Keratinocyte (primary cell): ENCODE data around the gene SEBOX. TPM values are rescaled to one million over a fixed set of nuclear protein-coding genes. Genes with fewer than 3 reads are reported as not detected.

Experiments used
- DNase-seq: peaks from one replicate; pipeline ENCODE4 v3.0.0-alpha.2; 2011; ENCODE audit warnings: low read depth, missing footprints, low spot score
- FAIRE-seq: peaks from 2 replicates; lab custom pipeline; 2011; peaks lifted over from hg19 to GRCh38; lab: Jason Lieb, UNC
- H2AFZ ChIP-seq: 2 replicates; pipeline ENCODE4 v1.6.0; 2012; ENCODE audit warnings: low read length, control low read depth, inconsistent platforms; ENCODE audit not compliant: control insufficient read depth
- H3K27ac ChIP-seq: 2 replicates; pipeline ENCODE4 v1.5.1; 2011; ENCODE audit warnings: low read length; ENCODE audit not compliant: control insufficient read depth, insufficient read depth
- H3K27me3 ChIP-seq: 3 replicates; pipeline ENCODE4 v1.6.0; 2011; ENCODE audit warnings: low read length; ENCODE audit not compliant: control insufficient read depth, insufficient read depth; ENCODE audit errors: extremely low read depth
- H3K36me3 ChIP-seq, 2 experiments: 2 replicates in 1 of 2; 3 replicates in 1 of 2; pipeline ENCODE4 v1.5.1; 2011; ENCODE audit warnings: low read length in 2 of 2, mild to moderate bottlenecking in 1 of 2; ENCODE audit not compliant: control insufficient read depth in 2 of 2, insufficient read depth in 2 of 2; ENCODE audit errors: extremely low read depth in 1 of 2
- H3K4me1 ChIP-seq: 3 replicates; pipeline ENCODE4 v1.5.1; 2011; ENCODE audit warnings: low read length; ENCODE audit not compliant: control insufficient read depth, insufficient read depth; ENCODE audit errors: extremely low read depth
- H3K4me2 ChIP-seq: 3 replicates; pipeline ENCODE4 v1.6.0; 2011; ENCODE audit warnings: low read depth, low read length; ENCODE audit not compliant: control insufficient read depth, insufficient read depth; ENCODE audit errors: extremely low read depth
- H3K4me3 ChIP-seq, 3 experiments: fragments of 200-600 bp in 1 of 3; sonication (generic) in 1 of 3; 2 replicates in 2 of 3; 3 replicates in 1 of 3; pipeline ENCODE4 v1.5.1; 2011 to 2016; ENCODE audit warnings: low read length in 3 of 3, mild to moderate bottlenecking in 3 of 3, control low read depth in 2 of 3, inconsistent platforms in 1 of 3, low read depth in 1 of 3, mixed read lengths in 1 of 3, mixed run types in 1 of 3, moderate library complexity in 1 of 3; ENCODE audit not compliant: control insufficient read depth in 2 of 3, insufficient read depth in 2 of 3; ENCODE audit errors: extremely low read depth in 1 of 3
- H3K79me2 ChIP-seq: 2 replicates; pipeline ENCODE4 v1.6.0; 2012; ENCODE audit warnings: low read length; ENCODE audit not compliant: control insufficient read depth, insufficient read depth
- H3K9ac ChIP-seq: 3 replicates; pipeline ENCODE4 v1.6.0; 2011; ENCODE audit warnings: low read length; ENCODE audit not compliant: control insufficient read depth, insufficient read depth; ENCODE audit errors: extremely low read depth
- H3K9me1 ChIP-seq: 3 replicates; pipeline ENCODE4 v1.6.0; 2011; ENCODE audit warnings: low read length; ENCODE audit not compliant: control insufficient read depth, insufficient read depth; ENCODE audit errors: extremely low read depth
- H3K9me3 ChIP-seq: 2 replicates; pipeline ENCODE4 v1.5.1; 2012; ENCODE audit warnings: low read depth, low read length; ENCODE audit not compliant: control insufficient read depth
- H4K20me1 ChIP-seq: 3 replicates; pipeline ENCODE4 v1.6.0; 2011; ENCODE audit warnings: low read length; ENCODE audit not compliant: control insufficient read depth, insufficient read depth; ENCODE audit errors: extremely low read depth
- EZH2 ChIP-seq: IDR thresholded peaks from one replicate; pipeline ENCODE4 v1.6.1; 2012; ENCODE audit warnings: inconsistent platforms, mild to moderate bottlenecking, low read length, moderate library complexity
- dilution Hi-C: fragments of 300-500 bp; cut with MboI; formaldehyde crosslinking; loops from one replicate; pipeline ENCODE4 v1.7.0; 2020; ENCODE audit warnings: low sequenced_read_pairs; ENCODE audit not compliant: extremely low pct_ligation_motif_present
- polyA plus RNA-seq, 5 experiments: library from polyadenylated mRNA; depleted of rRNA in 3 of 5; stranded (reverse) in 3 of 5; stranded (forward) in 1 of 5; unstranded in 1 of 5; fragments of >200 nt; gene quantifications; 1 replicate in 1 of 5; 2 replicates in 3 of 5; 3 replicates in 1 of 5; pipeline versions ENCODE4 v1.2.1 to v1.2.3, GENCODE V29; 2011 to 2012; ENCODE audit warnings: missing spikeins in 2 of 5, low read depth in 1 of 5, low replicate concordance in 1 of 5
- TF ChIP-seq, protein P1 (sequence below), 3 experiments: IDR thresholded peaks in 1 of 3; conservative IDR thresholded peaks in 1 of 3; optimal IDR thresholded peaks in 1 of 3; 2 replicates in 2 of 3; 3 replicates in 1 of 3; pipeline versions ENCODE3 to v1.5.1; 2011; ENCODE audit warnings: low read length in 3 of 3, mild to moderate bottlenecking in 3 of 3, moderate library complexity in 2 of 3, control low read depth in 1 of 3, inconsistent platforms in 1 of 3; ENCODE audit not compliant: insufficient read depth in 2 of 3; ENCODE audit errors: extremely low read depth in 1 of 3

SEBOX gene
- polyA plus RNA-seq, 1 donor (not counting 4 experiments of a cell fraction or from before 2014, with no cell fraction given), result not detected

DNA sequence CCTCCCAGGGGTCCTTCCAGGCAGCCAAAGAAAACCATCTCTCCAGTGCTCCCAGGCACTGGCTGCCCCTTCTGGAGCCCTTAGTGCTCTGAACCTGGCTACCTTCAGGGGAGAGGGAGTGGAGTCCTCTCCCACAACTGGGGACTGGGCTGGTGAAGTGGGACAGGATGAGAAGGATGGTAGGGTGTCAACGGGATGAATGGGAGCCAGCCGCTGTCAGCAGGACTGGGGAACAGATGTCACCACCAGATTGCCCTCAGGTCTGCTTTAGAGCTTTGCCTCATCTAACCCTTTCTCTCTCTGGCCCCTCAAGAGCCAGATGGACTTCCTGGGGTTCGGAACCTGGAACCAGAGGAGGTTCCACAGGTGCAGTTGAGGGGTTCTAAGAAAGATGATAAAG, 488 bp upstream of the SEBOX start:
- H3K4me2 ChIP-seq, result no peak overlapping the region

GRCh38 chr17:28363776-28364650, 986 bp downstream of the SEBOX start:
- dilution Hi-C loops, result no loop called here
- DNase-seq, result no peak
- Histone ChIP-seq H3K36me3 (peaks cover 15 to 31% of the 10 kb centered on the region in 2 experiments), H3K27ac (no peak overlapping the region), H2AFZ (no peak overlapping the region), H4K20me1 (no peaks in the 10 kb centered on the region), H3K4me2 (no peak overlapping the region), H3K79me2 (peaks cover 2% of the 10 kb centered on the region), H3K4me3 (no peak overlapping the region), H3K9ac (no peak overlapping the region), H3K9me1 (no peaks in the 10 kb centered on the region), H3K9me3 (no peaks in the 10 kb centered on the region), H3K4me1 (no peaks in the 10 kb centered on the region), H3K27me3 (no peaks in the 10 kb centered on the region)
- TF ChIP-seq, protein P1, sequence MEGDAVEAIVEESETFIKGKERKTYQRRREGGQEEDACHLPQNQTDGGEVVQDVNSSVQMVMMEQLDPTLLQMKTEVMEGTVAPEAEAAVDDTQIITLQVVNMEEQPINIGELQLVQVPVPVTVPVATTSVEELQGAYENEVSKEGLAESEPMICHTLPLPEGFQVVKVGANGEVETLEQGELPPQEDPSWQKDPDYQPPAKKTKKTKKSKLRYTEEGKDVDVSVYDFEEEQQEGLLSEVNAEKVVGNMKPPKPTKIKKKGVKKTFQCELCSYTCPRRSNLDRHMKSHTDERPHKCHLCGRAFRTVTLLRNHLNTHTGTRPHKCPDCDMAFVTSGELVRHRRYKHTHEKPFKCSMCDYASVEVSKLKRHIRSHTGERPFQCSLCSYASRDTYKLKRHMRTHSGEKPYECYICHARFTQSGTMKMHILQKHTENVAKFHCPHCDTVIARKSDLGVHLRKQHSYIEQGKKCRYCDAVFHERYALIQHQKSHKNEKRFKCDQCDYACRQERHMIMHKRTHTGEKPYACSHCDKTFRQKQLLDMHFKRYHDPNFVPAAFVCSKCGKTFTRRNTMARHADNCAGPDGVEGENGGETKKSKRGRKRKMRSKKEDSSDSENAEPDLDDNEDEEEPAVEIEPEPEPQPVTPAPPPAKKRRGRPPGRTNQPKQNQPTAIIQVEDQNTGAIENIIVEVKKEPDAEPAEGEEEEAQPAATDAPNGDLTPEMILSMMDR (optimal IDR thresholded peaks at IDR 0.05 in 1 of 3, IDR thresholded peaks at IDR 0.05 in 1 of 3, conservative IDR thresholded peaks at IDR 0.05 in 1 of 3; ENCODE audit: extremely low read depth in 1 of 3, insufficient read depth in 2 of 3, low read length in 3 of 3), result no peak
- no peak for TF ChIP-seq EZH2
- FAIRE-seq, result no peak

More for the DNA sequence above, 488 bp upstream of the SEBOX start:
- no peaks in the 10 kb centered on the region for H3K9me1 ChIP-seq
- H3K4me1 ChIP-seq, result no peaks in the 10 kb centered on the region
- no peak overlapping the region for H3K4me3 ChIP-seq
- H2AFZ ChIP-seq, result no peak overlapping the region
- dilution Hi-C loops, result no loop called here
- TF ChIP-seq, protein P1 (optimal IDR thresholded peaks at IDR 0.05 in 1 of 3, IDR thresholded peaks at IDR 0.05 in 1 of 3, conservative IDR thresholded peaks at IDR 0.05 in 1 of 3; ENCODE audit: extremely low read depth in 1 of 3, insufficient read depth in 2 of 3, low read length in 3 of 3), result no peak
- TF ChIP-seq EZH2, result no peak
- FAIRE-seq (no peak), DNase-seq (no peak)
- H3K9me3 ChIP-seq, result no peaks in the 10 kb centered on the region
- H3K36me3 ChIP-seq, result peaks cover 11 to 27% of the 10 kb centered on the region in 2 experiments
- no peak overlapping the region for H3K27ac ChIP-seq
- no peak overlapping the region for H3K9ac ChIP-seq
- no peaks in the 10 kb centered on the region for H3K27me3 ChIP-seq
- H3K79me2 ChIP-seq, result no peaks in the 10 kb centered on the region
- no peaks in the 10 kb centered on the region for H4K20me1 ChIP-seq
